NCI-H1105 treated with DMSO at 0.1 percent for 48 hours (cell line): Measurements from ENCODE around the gene CAGE1.
A peak's percentile ranks its signal among the peaks of the same experiment; 100 is the strongest.
"Not testable (repeated sequence)": the region's sequence is repeated elsewhere in the genome, so short reads cannot be mapped to it uniquely, and the experiment has no call there.

Experiments
- DNase-seq: peaks from one replicate; lab custom pipeline; 2025; lab: John Stamatoyannopoulos, UW

The CAGE1 gene

GRCh38 chr6:7338031-7338430 lies 51.5 kb downstream of the CAGE1 start:
- DNase-seq: no peak

GRCh38 chr6:7335519-7335918 lies 54.0 kb downstream of the CAGE1 start:
- no peak for DNase-seq

- no peak for DNase-seq
These were observed 54.9 kb downstream of the CAGE1 start for GRCh38 chr6:7334685-7335084.

- no peak for DNase-seq
These were observed 57.3 kb downstream of the CAGE1 start for GRCh38 chr6:7332090-7332745.

- DNase-seq: no peak
These were observed 58.1 kb downstream of the CAGE1 start for GRCh38 chr6:7331452-7331851.

- no peak for DNase-seq
These were observed 61.3 kb downstream of the CAGE1 start for GRCh38 chr6:7328243-7328642.

GRCh38 chr6:7325750-7326149 lies 63.8 kb downstream of the CAGE1 start:
- DNase-seq: no peak

- DNase-seq: no peak
These were observed 65.0 kb downstream of the CAGE1 start for GRCh38 chr6:7324520-7324919.

- peak; percentile 8 for DNase-seq
These were observed 66.5 kb downstream of the CAGE1 start for GRCh38 chr6:7323074-7323473.

- not testable (repeated sequence) for DNase-seq
These were observed 67.7 kb downstream of the CAGE1 start for GRCh38 chr6:7321866-7322265.

- not testable (repeated sequence) for DNase-seq
These were observed 70.1 kb downstream of the CAGE1 start for GRCh38 chr6:7319406-7319805.

- no peak for DNase-seq
These were observed 72.0 kb downstream of the CAGE1 start for GRCh38 chr6:7317538-7317937.

- no peak for DNase-seq
These were observed 72.6 kb downstream of the CAGE1 start for GRCh38 chr6:7316658-7317533.

- no peak for DNase-seq
These were observed 73.6 kb downstream of the CAGE1 start for GRCh38 chr6:7315948-7316365.

GRCh38 chr6:7315087-7315947 lies 74.2 kb downstream of the CAGE1 start:
- DNase-seq: not testable (repeated sequence)

GRCh38 chr6:7314414-7314813 lies 75.1 kb downstream of the CAGE1 start:
- no peak for DNase-seq

GRCh38 chr6:7313505-7314165 lies 75.9 kb downstream of the CAGE1 start:
- no peak for DNase-seq

GRCh38 chr6:7312616-7313504 lies 76.7 kb downstream of the CAGE1 start, which contains the start of gene SSR1:
Gene SSR1, minus strand, starts transcription at chr6:7313199. Its CDS starts 79 bp downstream, at chr6:7313120.
- peak; percentile 97 for DNase-seq

GRCh38 chr6:7311917-7312615 lies 77.5 kb downstream of the CAGE1 start:
- peak; percentile 24 for DNase-seq

- DNase-seq: no peak
These were observed 78.4 kb downstream of the CAGE1 start for GRCh38 chr6:7311176-7311575.
